ENCODE results near the gene CALCB.

- TF ChIP-seq POLR2A (IDR thresholded peaks at IDR 0.05): no peak
- no peak for TF ChIP-seq CTCF (IDR thresholded peaks at IDR 0.05)
Measured at GRCh38 chr11:15097411-15097810, 24.0 kb downstream of the CALCB start.

All from esophagus squamous epithelium (tissue), 4 donors.